ENCODE results near the gene LRP8.

The LRP8 gene

DNA sequence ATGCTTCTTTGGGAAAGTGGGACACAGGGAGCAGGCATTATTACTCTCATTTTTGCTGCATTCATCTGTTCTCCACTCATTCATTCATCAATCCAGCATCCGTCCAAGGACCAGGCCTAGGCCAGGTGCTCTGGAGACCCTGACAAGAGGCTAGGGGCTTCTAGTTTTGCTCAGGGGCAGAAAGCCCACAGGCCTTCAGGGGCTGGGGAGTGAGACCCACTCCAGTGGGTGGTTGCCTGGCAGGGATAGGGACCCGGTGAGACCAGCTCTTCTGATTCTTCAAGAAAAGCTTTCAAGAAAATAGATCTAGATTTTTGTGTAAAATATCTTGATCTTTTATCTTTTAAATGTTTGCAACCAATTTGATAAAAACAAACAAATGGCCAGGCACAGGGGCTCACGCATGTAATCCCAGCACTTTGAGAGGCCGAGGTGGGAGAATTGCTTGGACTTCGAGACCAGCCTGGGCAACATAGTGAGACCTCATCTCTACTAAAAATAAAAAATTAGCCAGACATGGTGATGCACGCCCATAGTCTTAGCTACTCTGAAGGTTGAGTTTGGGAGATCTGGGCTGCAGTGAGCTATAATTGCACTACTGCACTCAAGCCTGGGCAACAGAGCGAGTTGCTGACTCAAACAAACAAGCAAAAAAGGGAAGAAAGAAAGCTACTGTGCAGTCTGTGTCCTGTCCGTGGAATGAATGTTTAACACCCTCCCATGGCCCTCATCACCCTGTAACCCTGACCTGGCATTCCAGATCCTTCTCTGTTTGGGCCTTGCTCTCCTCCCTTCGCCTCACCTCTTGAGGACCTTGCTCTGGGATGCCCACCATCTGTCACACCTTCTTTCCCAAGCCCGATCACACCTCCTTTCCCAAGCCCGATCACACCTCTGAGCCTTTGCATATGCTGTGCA is 17.3 kb upstream of the LRP8 start:
- H3K4me2 ChIP-seq (ENCODE audit: low read depth, low read length), result no peak overlapping the region
- DNase-seq, result no peak

GRCh38 chr1:53343831-53344668 is 16.2 kb upstream of the LRP8 start:
- no peak for DNase-seq
- no peak overlapping the region for H3K4me3 ChIP-seq (ENCODE audit: low read length)
- no peaks in the 10 kb centered on the region for H3K4me1 ChIP-seq (ENCODE audit: low read length)
- no peaks in the 10 kb centered on the region for H4K20me1 ChIP-seq (ENCODE audit: insufficient read depth, low read length)
- no peak overlapping the region for H2AFZ ChIP-seq (ENCODE audit: low read length)
- TF ChIP-seq EZH2phosphoT487 (IDR thresholded peaks at IDR 0.05; ENCODE audit: low read length) (no peak), CTCF (IDR thresholded peaks at IDR 0.05; ENCODE audit: low read length) (no peak), EZH2 (optimal IDR thresholded peaks at IDR 0.05; ENCODE audit: low read depth, low read length) (no peak)
- H3K36me3 ChIP-seq (replicated peaks; ENCODE audit: insufficient read depth, low read length), result no peaks in the 10 kb centered on the region
- no peaks in the 10 kb centered on the region for H3K9me2 ChIP-seq (replicated peaks; ENCODE audit: insufficient read depth, low read length)
- H3K79me2 ChIP-seq (ENCODE audit: low read length), result no peaks in the 10 kb centered on the region
- no peak overlapping the region for H3K27ac ChIP-seq (ENCODE audit: low read length)
- H3K27me3 ChIP-seq (replicated peaks; ENCODE audit: insufficient read depth, low read length), result no peaks in the 10 kb centered on the region
- no peak overlapping the region for H3K9ac ChIP-seq (ENCODE audit: low read length)
- H3K4me2 ChIP-seq (ENCODE audit: low read depth, low read length), result no peak overlapping the region
- H3K9me3 ChIP-seq (replicated peaks; ENCODE audit: insufficient read depth, low read length), result no peaks in the 10 kb centered on the region
- no peaks in the 10 kb centered on the region for H3F3A ChIP-seq (ENCODE audit: insufficient read depth, low read length)

More for the DNA sequence above, 17.3 kb upstream of the LRP8 start:
- H4K20me1 ChIP-seq (ENCODE audit: insufficient read depth, low read length), result no peaks in the 10 kb centered on the region
- no peak overlapping the region for H3K27ac ChIP-seq (ENCODE audit: low read length)
- H3K9ac ChIP-seq (ENCODE audit: low read length), result no peak overlapping the region
- no peak overlapping the region for H3K4me3 ChIP-seq (ENCODE audit: low read length)
- no peaks in the 10 kb centered on the region for H3K27me3 ChIP-seq (replicated peaks; ENCODE audit: insufficient read depth, low read length)
- H3K36me3 ChIP-seq (replicated peaks; ENCODE audit: insufficient read depth, low read length), result no peaks in the 10 kb centered on the region
- H3K79me2 ChIP-seq (ENCODE audit: low read length), result no peaks in the 10 kb centered on the region
- no peaks in the 10 kb centered on the region for H3K9me2 ChIP-seq (replicated peaks; ENCODE audit: insufficient read depth, low read length)
- H2AFZ ChIP-seq (ENCODE audit: low read length), result no peak overlapping the region
- H3K4me1 ChIP-seq (ENCODE audit: low read length), result no peaks in the 10 kb centered on the region
- TF ChIP-seq EZH2 (optimal IDR thresholded peaks at IDR 0.05; ENCODE audit: low read depth, low read length), result no peak
- TF ChIP-seq EZH2phosphoT487 (IDR thresholded peaks at IDR 0.05; ENCODE audit: low read length), result no peak
- no peak for TF ChIP-seq CTCF (IDR thresholded peaks at IDR 0.05; ENCODE audit: low read length)
- H3F3A ChIP-seq (ENCODE audit: insufficient read depth, low read length), result no peaks in the 10 kb centered on the region
- no peaks in the 10 kb centered on the region for H3K9me3 ChIP-seq (replicated peaks; ENCODE audit: insufficient read depth, low read length)

GRCh38 chr1:53342735-53343470 is 15.0 kb upstream of the LRP8 start:
- H3K4me3 ChIP-seq (ENCODE audit: low read length), result no peak overlapping the region
- TF ChIP-seq EZH2phosphoT487 (IDR thresholded peaks at IDR 0.05; ENCODE audit: low read length) (no peak), CTCF (IDR thresholded peaks at IDR 0.05; ENCODE audit: low read length) (no peak), EZH2 (optimal IDR thresholded peaks at IDR 0.05; ENCODE audit: low read depth, low read length) (no peak)
- no peaks in the 10 kb centered on the region for H3K27me3 ChIP-seq (replicated peaks; ENCODE audit: insufficient read depth, low read length)
- no peaks in the 10 kb centered on the region for H3F3A ChIP-seq (ENCODE audit: insufficient read depth, low read length)
- no peak overlapping the region for H2AFZ ChIP-seq (ENCODE audit: low read length)
- H3K4me2 ChIP-seq (ENCODE audit: low read depth, low read length), result no peak overlapping the region
- H3K9me3 ChIP-seq (replicated peaks; ENCODE audit: insufficient read depth, low read length), result no peaks in the 10 kb centered on the region
- H3K9me2 ChIP-seq (replicated peaks; ENCODE audit: insufficient read depth, low read length), result no peaks in the 10 kb centered on the region
- H3K4me1 ChIP-seq (ENCODE audit: low read length), result no peaks in the 10 kb centered on the region
- H3K36me3 ChIP-seq (replicated peaks; ENCODE audit: insufficient read depth, low read length), result no peaks in the 10 kb centered on the region
- no peaks in the 10 kb centered on the region for H3K79me2 ChIP-seq (ENCODE audit: low read length)
- no peak overlapping the region for H3K27ac ChIP-seq (ENCODE audit: low read length)
- DNase-seq, result no peak
- no peaks in the 10 kb centered on the region for H4K20me1 ChIP-seq (ENCODE audit: insufficient read depth, low read length)
- H3K9ac ChIP-seq (ENCODE audit: low read length), result no peak overlapping the region

All from MM.1S (cell line).